Measurements from ENCODE around the gene CELF2.

CELF2 gene

DNA sequence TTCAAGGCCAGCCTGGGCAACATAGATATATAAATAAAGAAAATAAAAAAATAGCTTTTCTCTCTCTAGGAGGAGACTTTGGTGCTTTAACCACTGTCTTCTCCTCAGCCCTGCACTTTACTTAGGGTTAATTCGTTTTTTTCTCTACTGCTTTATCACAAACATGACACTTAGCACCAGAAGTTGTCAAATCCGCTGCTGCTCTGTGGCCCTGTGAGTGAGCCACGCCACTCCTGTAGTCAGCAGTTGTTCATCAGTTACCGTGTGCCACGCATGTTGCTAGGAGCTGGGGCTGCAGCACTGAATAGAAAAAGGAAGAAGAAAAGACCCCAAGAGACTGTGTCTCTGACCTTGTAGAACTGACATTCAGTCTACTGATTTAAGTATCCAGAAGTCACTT is 232.6 kb downstream of the CELF2 start:
- no peaks in the 10 kb centered on the region for H4K20me1 ChIP-seq (ENCODE audit: control insufficient read depth, insufficient read depth, low read depth, low read length)
- no peaks in the 10 kb centered on the region for H3K9me2 ChIP-seq (replicated peaks; ENCODE audit: control insufficient read depth, low read length)
- TF ChIP-seq, protein P1, sequence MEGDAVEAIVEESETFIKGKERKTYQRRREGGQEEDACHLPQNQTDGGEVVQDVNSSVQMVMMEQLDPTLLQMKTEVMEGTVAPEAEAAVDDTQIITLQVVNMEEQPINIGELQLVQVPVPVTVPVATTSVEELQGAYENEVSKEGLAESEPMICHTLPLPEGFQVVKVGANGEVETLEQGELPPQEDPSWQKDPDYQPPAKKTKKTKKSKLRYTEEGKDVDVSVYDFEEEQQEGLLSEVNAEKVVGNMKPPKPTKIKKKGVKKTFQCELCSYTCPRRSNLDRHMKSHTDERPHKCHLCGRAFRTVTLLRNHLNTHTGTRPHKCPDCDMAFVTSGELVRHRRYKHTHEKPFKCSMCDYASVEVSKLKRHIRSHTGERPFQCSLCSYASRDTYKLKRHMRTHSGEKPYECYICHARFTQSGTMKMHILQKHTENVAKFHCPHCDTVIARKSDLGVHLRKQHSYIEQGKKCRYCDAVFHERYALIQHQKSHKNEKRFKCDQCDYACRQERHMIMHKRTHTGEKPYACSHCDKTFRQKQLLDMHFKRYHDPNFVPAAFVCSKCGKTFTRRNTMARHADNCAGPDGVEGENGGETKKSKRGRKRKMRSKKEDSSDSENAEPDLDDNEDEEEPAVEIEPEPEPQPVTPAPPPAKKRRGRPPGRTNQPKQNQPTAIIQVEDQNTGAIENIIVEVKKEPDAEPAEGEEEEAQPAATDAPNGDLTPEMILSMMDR (IDR thresholded peaks at IDR 0.05; ENCODE audit: low read depth, low read length, poor library complexity, severe bottlenecking), result no peak
- no peak for TF ChIP-seq EZH2phosphoT487 (IDR thresholded peaks at IDR 0.05; ENCODE audit: borderline replicate concordance, low read length)
- no peak overlapping the region for H3K4me2 ChIP-seq (ENCODE audit: low read length)
- no peaks in the 10 kb centered on the region for H3K36me3 ChIP-seq (ENCODE audit: control insufficient read depth, low read length)
- no peaks in the 10 kb centered on the region for H3K79me2 ChIP-seq (ENCODE audit: control insufficient read depth, low read length)
- H3K9me3 ChIP-seq (ENCODE audit: control insufficient read depth, insufficient read depth, low read length), result no peaks in the 10 kb centered on the region
- no peak overlapping the region for H3K4me3 ChIP-seq (ENCODE audit: low read length)
- H3K4me1 ChIP-seq (ENCODE audit: control insufficient read depth, low read length), result peaks cover 53% of the 10 kb centered on the region
- peaks cover 17% of the 10 kb centered on the region for H3K27me3 ChIP-seq (ENCODE audit: control insufficient read depth, low read length)
- no peak overlapping the region for H3K27ac ChIP-seq (ENCODE audit: low read depth, low read length)
- H3F3A ChIP-seq (ENCODE audit: control insufficient read depth, insufficient read depth), result no peaks in the 10 kb centered on the region

GRCh38 chr10:11252887-11253286 is 235.2 kb downstream of the CELF2 start:
- no peaks in the 10 kb centered on the region for H3K36me3 ChIP-seq (ENCODE audit: control insufficient read depth, low read length)
- no peaks in the 10 kb centered on the region for H3K9me3 ChIP-seq (ENCODE audit: control insufficient read depth, insufficient read depth, low read length)
- TF ChIP-seq, protein P1 (IDR thresholded peaks at IDR 0.05; ENCODE audit: low read depth, low read length, poor library complexity, severe bottlenecking), result no peak
- no peak for TF ChIP-seq EZH2phosphoT487 (IDR thresholded peaks at IDR 0.05; ENCODE audit: borderline replicate concordance, low read length)
- H3K4me2 ChIP-seq (ENCODE audit: low read length), result peak overlapping the region; percentile 35
- peak overlapping the region; percentile 23; the same call in 1 of the 2 replicates for H3K4me3 ChIP-seq (ENCODE audit: low read length)
- no peaks in the 10 kb centered on the region for H4K20me1 ChIP-seq (ENCODE audit: control insufficient read depth, insufficient read depth, low read depth, low read length)
- no peaks in the 10 kb centered on the region for H3K79me2 ChIP-seq (ENCODE audit: control insufficient read depth, low read length)
- H3F3A ChIP-seq (ENCODE audit: control insufficient read depth, insufficient read depth), result peaks cover 3% of the 10 kb centered on the region; the same call in 1 of the 2 replicates
- peaks cover 17% of the 10 kb centered on the region for H3K27me3 ChIP-seq (ENCODE audit: control insufficient read depth, low read length)
- peaks cover 61% of the 10 kb centered on the region for H3K4me1 ChIP-seq (ENCODE audit: control insufficient read depth, low read length)
- H3K27ac ChIP-seq (ENCODE audit: low read depth, low read length), result peak overlapping the region; percentile 54
- H3K9me2 ChIP-seq (replicated peaks; ENCODE audit: control insufficient read depth, low read length), result no peaks in the 10 kb centered on the region

DNA sequence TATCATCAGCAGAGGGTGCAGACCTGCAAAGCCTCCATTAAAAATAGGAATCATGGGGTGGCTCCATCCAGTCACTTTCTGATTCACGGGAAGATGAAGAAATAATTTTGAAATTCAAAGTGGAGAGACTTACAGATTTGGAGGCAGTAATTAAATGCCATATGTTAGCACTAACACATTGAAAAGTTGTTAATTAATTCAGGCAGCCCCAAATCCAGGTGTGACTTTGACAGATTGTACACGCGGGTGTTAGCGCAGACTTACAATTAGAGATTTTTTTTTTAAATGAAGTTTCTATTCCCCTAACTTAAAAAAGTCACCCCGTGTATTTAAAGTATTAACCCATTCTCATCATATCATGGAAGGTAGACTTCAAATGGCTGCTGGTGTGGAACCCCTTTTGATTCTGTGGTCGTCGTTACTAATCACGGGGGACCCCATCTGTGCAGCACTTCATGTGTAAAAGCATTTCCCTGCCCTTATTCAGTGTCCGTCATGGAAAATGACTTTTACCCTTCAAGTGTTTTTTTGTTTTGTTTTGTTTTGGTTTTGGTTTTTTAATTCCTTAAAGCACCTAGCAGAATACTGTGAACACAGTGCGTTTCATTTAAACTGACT is 235.8 kb downstream of the CELF2 start:
- Histone ChIP-seq H3K9me2 (replicated peaks; ENCODE audit: control insufficient read depth, low read length) (no peaks in the 10 kb centered on the region), H3K36me3 (ENCODE audit: control insufficient read depth, low read length) (no peaks in the 10 kb centered on the region), H3K27me3 (ENCODE audit: control insufficient read depth, low read length) (peaks cover 17% of the 10 kb centered on the region), H3K4me3 (ENCODE audit: low read length) (peak overlapping the region; percentile 23), H3K79me2 (ENCODE audit: control insufficient read depth, low read length) (no peaks in the 10 kb centered on the region), H3K27ac (ENCODE audit: low read depth, low read length) (peak overlapping the region; percentile 54), H3K4me1 (ENCODE audit: control insufficient read depth, low read length) (peaks cover 67% of the 10 kb centered on the region), H3K4me2 (ENCODE audit: low read length) (peak overlapping the region; percentile 35), H3K9me3 (ENCODE audit: control insufficient read depth, insufficient read depth, low read length) (no peaks in the 10 kb centered on the region), H4K20me1 (ENCODE audit: control insufficient read depth, insufficient read depth, low read depth, low read length) (no peaks in the 10 kb centered on the region), H3F3A (ENCODE audit: control insufficient read depth, insufficient read depth) (peaks cover 3% of the 10 kb centered on the region; the same call in 1 of the 2 replicates)
- TF ChIP-seq, protein P1 (IDR thresholded peaks at IDR 0.05; ENCODE audit: low read depth, low read length, poor library complexity, severe bottlenecking), result no peak
- TF ChIP-seq EZH2phosphoT487 (IDR thresholded peaks at IDR 0.05; ENCODE audit: borderline replicate concordance, low read length), result no peak

Data from DOHH2 (cell line).